ENCODE data around the gene PLPP3.

PLPP3 gene

DNA sequence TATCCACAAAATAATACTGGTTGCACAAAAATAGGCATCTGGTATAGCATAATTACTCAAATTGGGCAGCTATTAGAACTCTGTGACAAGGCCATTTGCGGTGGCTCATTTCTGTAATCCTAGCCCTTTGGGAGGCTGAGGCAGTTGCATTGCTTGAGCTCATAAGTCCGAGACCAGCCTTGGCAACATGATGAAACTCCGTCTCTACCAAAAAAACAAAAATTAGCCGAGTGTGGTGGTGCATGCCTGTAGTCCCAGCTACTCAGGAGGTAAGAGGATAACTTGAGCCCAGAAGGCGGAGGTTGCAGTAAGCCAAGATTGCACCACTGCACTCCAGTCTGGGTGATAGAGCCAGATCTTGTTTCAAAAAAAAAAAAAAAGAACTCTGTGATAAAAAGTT, 36.7 kb downstream of the PLPP3 start:
- in situ Hi-C loops (cut with HindIII; ENCODE audit: low sequenced_read_pairs): no loop called here
- TF ChIP-seq, protein P1, sequence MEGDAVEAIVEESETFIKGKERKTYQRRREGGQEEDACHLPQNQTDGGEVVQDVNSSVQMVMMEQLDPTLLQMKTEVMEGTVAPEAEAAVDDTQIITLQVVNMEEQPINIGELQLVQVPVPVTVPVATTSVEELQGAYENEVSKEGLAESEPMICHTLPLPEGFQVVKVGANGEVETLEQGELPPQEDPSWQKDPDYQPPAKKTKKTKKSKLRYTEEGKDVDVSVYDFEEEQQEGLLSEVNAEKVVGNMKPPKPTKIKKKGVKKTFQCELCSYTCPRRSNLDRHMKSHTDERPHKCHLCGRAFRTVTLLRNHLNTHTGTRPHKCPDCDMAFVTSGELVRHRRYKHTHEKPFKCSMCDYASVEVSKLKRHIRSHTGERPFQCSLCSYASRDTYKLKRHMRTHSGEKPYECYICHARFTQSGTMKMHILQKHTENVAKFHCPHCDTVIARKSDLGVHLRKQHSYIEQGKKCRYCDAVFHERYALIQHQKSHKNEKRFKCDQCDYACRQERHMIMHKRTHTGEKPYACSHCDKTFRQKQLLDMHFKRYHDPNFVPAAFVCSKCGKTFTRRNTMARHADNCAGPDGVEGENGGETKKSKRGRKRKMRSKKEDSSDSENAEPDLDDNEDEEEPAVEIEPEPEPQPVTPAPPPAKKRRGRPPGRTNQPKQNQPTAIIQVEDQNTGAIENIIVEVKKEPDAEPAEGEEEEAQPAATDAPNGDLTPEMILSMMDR (IDR thresholded peaks at IDR 0.05; ENCODE audit: low read depth, low read length): no peak

DNA sequence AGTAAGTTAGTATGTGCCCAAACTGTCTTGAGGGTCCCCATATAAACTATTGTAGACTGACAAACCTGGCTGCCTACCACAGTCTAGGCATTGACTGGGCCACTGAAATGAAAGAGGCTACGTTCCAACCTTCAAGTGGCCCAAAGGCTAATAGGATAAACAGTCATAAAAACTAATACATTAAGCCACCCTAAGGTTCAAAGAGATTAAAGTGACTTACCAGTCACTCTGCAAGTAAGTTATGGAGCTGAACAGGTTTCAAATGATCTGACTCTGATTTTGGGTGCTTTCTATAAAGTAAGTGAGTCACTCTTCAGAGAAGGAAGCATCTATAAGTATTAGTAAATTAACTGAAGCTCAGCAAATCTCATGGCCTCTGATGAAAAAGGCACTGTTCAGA, 38.0 kb downstream of the PLPP3 start:
- no peak overlapping the region for H3K4me3 ChIP-seq (ENCODE audit: low read depth, low read length)
- no peak for DNase-seq (ENCODE audit: low read depth, low spot score)
- TF ChIP-seq, protein P1 (IDR thresholded peaks at IDR 0.05; ENCODE audit: low read depth, low read length): no peak

More for the DNA sequence above, 36.7 kb downstream of the PLPP3 start:
- no peak for DNase-seq (ENCODE audit: low read depth, low spot score)
- H3K4me3 ChIP-seq (ENCODE audit: low read depth, low read length): no peak overlapping the region

DNA sequence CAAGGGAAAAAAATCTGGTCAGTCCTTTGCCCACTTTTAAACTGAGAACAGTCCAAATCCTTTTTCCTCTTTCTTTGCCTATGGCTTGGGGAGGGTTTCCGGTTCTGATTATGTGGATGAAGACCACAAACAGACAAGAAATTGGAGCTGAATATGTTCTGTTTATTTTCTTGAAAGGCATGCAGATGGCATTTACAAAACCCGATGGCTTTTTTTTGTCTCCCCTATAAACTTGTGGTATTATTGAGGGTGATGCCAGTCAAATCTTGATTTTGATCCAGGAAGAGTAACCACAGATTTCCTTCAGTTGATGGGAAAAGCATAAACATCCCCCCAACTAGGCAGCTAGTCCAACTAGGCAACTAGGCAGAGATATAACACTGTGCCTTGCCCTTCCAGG, 38.9 kb downstream of the PLPP3 start:
- no peak overlapping the region for H3K4me3 ChIP-seq (ENCODE audit: low read depth, low read length)
- in situ Hi-C loops (cut with HindIII; ENCODE audit: low sequenced_read_pairs): no loop called here
- TF ChIP-seq, protein P1 (IDR thresholded peaks at IDR 0.05; ENCODE audit: low read depth, low read length): no peak
- DNase-seq (ENCODE audit: low read depth, low spot score): no peak

More for the DNA sequence above, 38.0 kb downstream of the PLPP3 start:
- in situ Hi-C loops (cut with HindIII; ENCODE audit: low sequenced_read_pairs): no loop called here

DNA sequence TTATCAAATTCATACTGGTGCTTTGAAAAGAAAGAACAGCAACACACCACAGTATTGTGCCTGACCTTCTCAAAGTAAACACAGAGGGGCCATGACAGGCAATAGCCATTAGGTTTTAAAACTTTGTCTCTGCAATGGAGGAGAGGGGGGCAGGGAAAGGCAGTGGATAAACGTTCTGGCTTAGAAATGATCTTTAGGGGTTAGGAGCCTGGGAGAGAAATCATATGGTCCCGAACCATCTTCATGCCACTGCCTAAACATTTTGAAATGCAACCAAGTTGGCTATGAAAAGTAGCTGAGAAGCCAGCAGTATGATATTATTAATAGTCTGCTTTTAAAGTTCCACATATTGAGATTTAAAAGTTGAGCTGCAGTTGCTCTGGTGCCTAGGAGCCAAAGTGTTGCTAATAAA, 39.8 kb downstream of the PLPP3 start:
- DNase-seq (ENCODE audit: low read depth, low spot score): no peak
- TF ChIP-seq, protein P1 (IDR thresholded peaks at IDR 0.05; ENCODE audit: low read depth, low read length): no peak
- no peak overlapping the region for H3K4me3 ChIP-seq (ENCODE audit: low read depth, low read length)
- in situ Hi-C loops (cut with HindIII; ENCODE audit: low sequenced_read_pairs): no loop called here

DNA sequence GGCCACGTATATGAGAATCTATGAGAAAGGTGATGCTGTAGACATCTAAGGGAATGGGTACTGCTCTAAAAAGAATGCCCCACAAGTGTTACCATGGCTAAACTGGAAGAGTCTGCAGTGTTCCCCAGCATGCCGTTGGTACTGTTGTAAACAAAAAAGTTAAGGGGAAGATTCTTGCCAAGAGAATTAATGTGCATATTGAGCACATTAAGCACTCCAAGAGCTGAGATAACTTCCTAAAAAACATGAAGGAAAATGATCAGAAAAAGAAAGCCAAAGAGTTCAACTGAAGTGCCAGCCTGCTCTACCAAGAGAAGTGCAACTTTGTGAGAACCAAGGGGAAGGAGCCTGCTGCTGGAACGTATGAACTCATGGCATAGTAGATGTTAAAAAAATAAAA, 40.8 kb downstream of the PLPP3 start:
- H3K4me3 ChIP-seq (ENCODE audit: low read depth, low read length): no peak overlapping the region
- in situ Hi-C loops (cut with HindIII; ENCODE audit: low sequenced_read_pairs): no loop called here
- TF ChIP-seq, protein P1 (IDR thresholded peaks at IDR 0.05; ENCODE audit: low read depth, low read length): no peak
- DNase-seq (ENCODE audit: low read depth, low spot score): no peak

DNA sequence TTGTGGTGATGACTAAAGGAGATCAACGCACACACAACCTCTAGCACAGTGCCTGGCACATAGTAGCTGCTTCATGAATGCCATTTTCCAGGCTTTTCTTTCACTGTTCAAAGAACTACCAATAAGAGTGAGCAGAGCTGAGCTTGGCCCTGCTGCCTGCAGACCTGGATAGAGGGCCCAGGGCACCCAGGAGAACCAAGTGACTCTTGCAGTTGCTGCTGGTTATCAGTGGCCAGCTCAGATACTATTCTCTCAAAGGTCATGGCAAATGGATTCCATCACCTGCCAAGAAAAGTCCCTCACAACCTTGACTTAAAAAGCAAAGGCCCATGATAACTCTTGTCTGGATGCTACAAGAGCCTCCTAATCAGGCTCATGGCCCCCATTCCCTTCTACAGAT, 41.7 kb downstream of the PLPP3 start:
- in situ Hi-C loops (cut with HindIII; ENCODE audit: low sequenced_read_pairs): no loop called here

More for the DNA sequence above, 41.7 kb downstream of the PLPP3 start:
- DNase-seq (ENCODE audit: low read depth, low spot score): no peak
- H3K4me3 ChIP-seq (ENCODE audit: low read depth, low read length): no peak overlapping the region
- TF ChIP-seq, protein P1 (IDR thresholded peaks at IDR 0.05; ENCODE audit: low read depth, low read length): no peak
